SJSA1 (cell line): ENCODE results near the gene MTOR. TPM values are rescaled to one million over a fixed set of nuclear protein-coding genes. Genes with fewer than 3 reads are reported as not detected.

ENCODE experiments used
- DNase-seq, 2 experiments: peaks; one replicate each; pipeline ENCODE4 v3.0.0-alpha.2; 2015 to 2020; ENCODE audit warnings: low spot score in 2 of 2, low read depth in 1 of 2
- H3K27ac ChIP-seq: fragments of 250-450 bp; sonication (Bioruptor Pico); 2 replicates; pipeline ENCODE4 v1.5.1; 2020; ENCODE audit warnings: mild to moderate bottlenecking, moderate library complexity
- H3K27me3 ChIP-seq: fragments of 250-450 bp; sonication (Bioruptor Pico); replicated peaks from 2 replicates; pipeline ENCODE4 v1.5.1; 2020; ENCODE audit warnings: mild to moderate bottlenecking, moderate library complexity
- H3K36me3 ChIP-seq: fragments of 250-450 bp; sonication (Bioruptor Pico); 2 replicates; pipeline ENCODE4 v1.5.1; 2020; ENCODE audit warnings: mild to moderate bottlenecking
- H3K4me1 ChIP-seq: fragments of 250-450 bp; sonication (Bioruptor Pico); replicated peaks from 2 replicates; pipeline ENCODE4 v1.6.1; 2021; ENCODE audit warnings: mild to moderate bottlenecking
- H3K4me3 ChIP-seq: fragments of 250-450 bp; sonication (Bioruptor Pico); 2 replicates; pipeline ENCODE4 v1.5.1; 2020; ENCODE audit warnings: mild to moderate bottlenecking
- H3K9me3 ChIP-seq: fragments of 250-450 bp; sonication (Bioruptor Pico); replicated peaks from 2 replicates; pipeline ENCODE4 v1.5.1; 2020; ENCODE audit warnings: mild to moderate bottlenecking
- total RNA-seq: library from RNA; depleted of rRNA; stranded (reverse); fragments of >200 nt; shearing (Covaris generic); gene quantifications from 2 replicates; pipeline ENCODE4 v1.2.3, GENCODE V29; 2014; rRNA removed

Gene MTOR
- total RNA-seq, 1 experiment from 2014 or later: 51.2 TPM

GRCh38 chr1:11057477-11057876 is 204.9 kb downstream of the MTOR start:
- Histone ChIP-seq H3K9me3 (0 out of 2 replicates have a peak, but pooled peaks cover 2% of the 10 kb centered on the region), H3K4me1 (peaks cover 17% of the 10 kb centered on the region), H3K36me3 (peaks cover 44% of the 10 kb centered on the region), H3K27ac (no peak overlapping the region), H3K27me3 (no peaks in the 10 kb centered on the region), H3K4me3 (no peak overlapping the region)
- no peak for DNase-seq

Other genes with a start within 250 kb of the MTOR start
- 35.1 and 96.3 TPM in 2 replicates for gene TARDBP, start 249.9 kb downstream of the MTOR start, total RNA-seq
- gene MASP2, start 215.3 kb downstream of the MTOR start, total RNA-seq: not detected in 2 replicates
- gene SRM, start 202.5 kb downstream of the MTOR start, total RNA-seq: 31.4 and 33.0 TPM in 2 replicates
- 72.4 and 73.4 TPM in 2 replicates for gene EXOSC10, start 162.7 kb downstream of the MTOR start, total RNA-seq
- not detected in 2 replicates for gene ANGPTL7, start 73.2 kb downstream of the MTOR start, total RNA-seq
- 8.2 and 12.3 TPM in 2 replicates for gene UBIAD1, start 10.6 kb upstream of the MTOR start, total RNA-seq
- gene DISP3, start 216.6 kb upstream of the MTOR start, total RNA-seq: not detected in 2 replicates